HT1080 (cell line): Measurements from ENCODE around the gene ARHGAP26. TPM values are rescaled to one million over a fixed set of nuclear protein-coding genes. Genes with fewer than 3 reads are reported as not detected.
"Not testable (repeated sequence)": the region's sequence is repeated elsewhere in the genome, so short reads cannot be mapped to it uniquely, and the experiment has no call there.

Experiments
- DNase-seq: peaks from one replicate; pipeline ENCODE4 v3.0.0-alpha.2; 2015; ENCODE audit warnings: low read depth
- total RNA-seq: library from RNA; depleted of rRNA; stranded (reverse); fragments of >200 nt; shearing (Covaris generic); gene quantifications from 2 replicates; pipeline ENCODE4 v1.2.3, GENCODE V29; 2014

ARHGAP26 gene
- total RNA-seq, 1 experiment from 2014 or later = 9.9 TPM

GRCh38 chr5:143110591-143110990 lies 340.4 kb downstream of the ARHGAP26 start:
- DNase-seq = no peak

- DNase-seq = no peak
Measured at GRCh38 chr5:143111799-143112198, 341.6 kb downstream of the ARHGAP26 start.

- DNase-seq = no peak
Measured at GRCh38 chr5:143113461-143113860, 343.3 kb downstream of the ARHGAP26 start.

- DNase-seq = no peak
Measured at GRCh38 chr5:143114481-143114880, 344.3 kb downstream of the ARHGAP26 start.

- no peak for DNase-seq
Measured at GRCh38 chr5:143115381-143115780, 345.2 kb downstream of the ARHGAP26 start.

GRCh38 chr5:143116814-143117213 lies 346.6 kb downstream of the ARHGAP26 start:
- DNase-seq = no peak

- DNase-seq = no peak
Measured at GRCh38 chr5:143117821-143118220, 347.6 kb downstream of the ARHGAP26 start.

GRCh38 chr5:143118222-143118621 lies 348.0 kb downstream of the ARHGAP26 start:
- no peak for DNase-seq

GRCh38 chr5:143118818-143119217 lies 348.6 kb downstream of the ARHGAP26 start:
- DNase-seq = not testable (repeated sequence)

- no peak for DNase-seq
Measured at GRCh38 chr5:143119291-143119769, 349.2 kb downstream of the ARHGAP26 start.

- DNase-seq = no peak
Measured at GRCh38 chr5:143119881-143120341, 349.7 kb downstream of the ARHGAP26 start.

- DNase-seq = no peak
Measured at GRCh38 chr5:143120460-143121134, 350.4 kb downstream of the ARHGAP26 start.

GRCh38 chr5:143121135-143121475 lies 350.9 kb downstream of the ARHGAP26 start:
- DNase-seq = no peak

GRCh38 chr5:143124593-143124992 lies 354.4 kb downstream of the ARHGAP26 start:
- DNase-seq = no peak

- peak; percentile 25 for DNase-seq
Measured at GRCh38 chr5:143126174-143127019, 356.2 kb downstream of the ARHGAP26 start.

- no peak for DNase-seq
Measured at GRCh38 chr5:143128412-143129071, 358.4 kb downstream of the ARHGAP26 start.

GRCh38 chr5:143129203-143129602 lies 359.0 kb downstream of the ARHGAP26 start:
- no peak for DNase-seq

- DNase-seq = no peak
Measured at GRCh38 chr5:143129910-143130612, 359.9 kb downstream of the ARHGAP26 start.

GRCh38 chr5:143130613-143131305 lies 360.6 kb downstream of the ARHGAP26 start:
- no peak for DNase-seq

GRCh38 chr5:143131972-143132371 lies 361.8 kb downstream of the ARHGAP26 start:
- DNase-seq = no peak

- no peak for DNase-seq
Measured at GRCh38 chr5:143132739-143133138, 362.6 kb downstream of the ARHGAP26 start.
